Panc1 (cell line): ENCODE data around the gene IRAK4.

ENCODE experiments used
- TCF7L2 ChIP-seq: IDR thresholded peaks from 2 replicates; pipeline ENCODE4 v1.6.1; 2011; ENCODE audit warnings: mild to moderate bottlenecking, low read depth, low read length, inconsistent platforms
- TF ChIP-seq, protein P1 (sequence below): fragments of 450-650 bp; IDR thresholded peaks from 2 replicates; pipeline ENCODE4 v1.5.1; 2017; ENCODE audit warnings: mild to moderate bottlenecking

DNA sequence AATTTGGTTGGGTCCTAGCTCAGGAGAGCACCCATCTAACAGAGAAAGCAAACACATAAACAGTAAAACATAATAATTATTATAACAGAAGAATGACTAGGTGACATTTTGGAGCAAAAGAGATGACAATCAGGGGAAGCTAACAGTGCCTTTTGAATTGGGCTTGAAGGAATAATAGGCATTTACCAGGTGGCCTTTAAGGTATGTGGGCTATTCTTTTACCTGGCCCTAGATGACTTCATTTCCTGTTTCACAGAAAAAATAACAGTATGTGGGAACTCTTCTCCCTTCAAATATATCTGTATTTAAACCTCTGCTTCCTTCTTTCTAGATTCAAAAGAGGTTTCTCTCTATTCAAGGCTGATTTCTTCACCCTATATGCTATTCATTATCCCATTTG, 3.8 kb downstream of the IRAK4 start:
- no peak for TF ChIP-seq TCF7L2
- TF ChIP-seq, protein P1, sequence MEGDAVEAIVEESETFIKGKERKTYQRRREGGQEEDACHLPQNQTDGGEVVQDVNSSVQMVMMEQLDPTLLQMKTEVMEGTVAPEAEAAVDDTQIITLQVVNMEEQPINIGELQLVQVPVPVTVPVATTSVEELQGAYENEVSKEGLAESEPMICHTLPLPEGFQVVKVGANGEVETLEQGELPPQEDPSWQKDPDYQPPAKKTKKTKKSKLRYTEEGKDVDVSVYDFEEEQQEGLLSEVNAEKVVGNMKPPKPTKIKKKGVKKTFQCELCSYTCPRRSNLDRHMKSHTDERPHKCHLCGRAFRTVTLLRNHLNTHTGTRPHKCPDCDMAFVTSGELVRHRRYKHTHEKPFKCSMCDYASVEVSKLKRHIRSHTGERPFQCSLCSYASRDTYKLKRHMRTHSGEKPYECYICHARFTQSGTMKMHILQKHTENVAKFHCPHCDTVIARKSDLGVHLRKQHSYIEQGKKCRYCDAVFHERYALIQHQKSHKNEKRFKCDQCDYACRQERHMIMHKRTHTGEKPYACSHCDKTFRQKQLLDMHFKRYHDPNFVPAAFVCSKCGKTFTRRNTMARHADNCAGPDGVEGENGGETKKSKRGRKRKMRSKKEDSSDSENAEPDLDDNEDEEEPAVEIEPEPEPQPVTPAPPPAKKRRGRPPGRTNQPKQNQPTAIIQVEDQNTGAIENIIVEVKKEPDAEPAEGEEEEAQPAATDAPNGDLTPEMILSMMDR = no peak
